Measurements from ENCODE around the gene GUCY1A2.

The GUCY1A2 gene

GRCh38 chr11:106998116-106998915, 20.0 kb downstream of the GUCY1A2 start:
- DNase-seq: peak; percentile 89

GRCh38 chr11:106997227-106997626, 21.0 kb downstream of the GUCY1A2 start:
- DNase-seq: no peak

- peak; percentile 35 for DNase-seq
These were observed 21.6 kb downstream of the GUCY1A2 start for GRCh38 chr11:106996691-106997090.

- no peak for DNase-seq
These were observed 27.9 kb downstream of the GUCY1A2 start for GRCh38 chr11:106990331-106990730.

- DNase-seq: peak; percentile 35
These were observed 29.2 kb downstream of the GUCY1A2 start for GRCh38 chr11:106989078-106989455.

GRCh38 chr11:106988151-106989077, 29.9 kb downstream of the GUCY1A2 start:
- peak; percentile 85 for DNase-seq

GRCh38 chr11:106986673-106987072, 31.6 kb downstream of the GUCY1A2 start:
- no peak for DNase-seq

GRCh38 chr11:106986261-106986660, 32.0 kb downstream of the GUCY1A2 start:
- DNase-seq: peak; percentile 62

- no peak for DNase-seq
These were observed 34.3 kb downstream of the GUCY1A2 start for GRCh38 chr11:106983991-106984390.

- no peak for DNase-seq
These were observed 35.0 kb downstream of the GUCY1A2 start for GRCh38 chr11:106983261-106983660.

GRCh38 chr11:106974831-106975230, 43.4 kb downstream of the GUCY1A2 start:
- DNase-seq: no peak

- no peak for DNase-seq
These were observed 46.4 kb downstream of the GUCY1A2 start for GRCh38 chr11:106971864-106972263.

- peak; percentile 67 for DNase-seq
These were observed 48.5 kb downstream of the GUCY1A2 start for GRCh38 chr11:106969644-106970355.

- peak; percentile 57 for DNase-seq
These were observed 55.3 kb downstream of the GUCY1A2 start for GRCh38 chr11:106962995-106963394.

- DNase-seq: peak; percentile 98
These were observed 56.8 kb downstream of the GUCY1A2 start for GRCh38 chr11:106961518-106961917.

GRCh38 chr11:106961048-106961447, 57.2 kb downstream of the GUCY1A2 start:
- peak; percentile 27 for DNase-seq

GRCh38 chr11:106959800-106960199, 58.5 kb downstream of the GUCY1A2 start:
- peak; percentile 64 for DNase-seq

GRCh38 chr11:106959386-106959785, 58.9 kb downstream of the GUCY1A2 start:
- no peak for DNase-seq

GRCh38 chr11:106958517-106959248, 59.6 kb downstream of the GUCY1A2 start:
- no peak for DNase-seq

- DNase-seq: peak; percentile 28
These were observed 61.2 kb downstream of the GUCY1A2 start for GRCh38 chr11:106957030-106957482.

- no peak for DNase-seq
These were observed 68.2 kb downstream of the GUCY1A2 start for GRCh38 chr11:106950067-106950491.

GRCh38 chr11:106943089-106943488, 75.2 kb downstream of the GUCY1A2 start:
- DNase-seq: no peak
